HG03575 (cell line): Measurements from ENCODE around the gene ANKRD60.

Experiments
- ATAC-seq: cut with Tn5 transposase; IDR thresholded peaks from one replicate; pipeline ENCODE4 v1.9.1; 2021; ENCODE audit not compliant: unreplicated experiment, insufficient number of reproducible peaks, low FRiP score; ENCODE audit errors: extremely low read depth

The ANKRD60 gene

DNA sequence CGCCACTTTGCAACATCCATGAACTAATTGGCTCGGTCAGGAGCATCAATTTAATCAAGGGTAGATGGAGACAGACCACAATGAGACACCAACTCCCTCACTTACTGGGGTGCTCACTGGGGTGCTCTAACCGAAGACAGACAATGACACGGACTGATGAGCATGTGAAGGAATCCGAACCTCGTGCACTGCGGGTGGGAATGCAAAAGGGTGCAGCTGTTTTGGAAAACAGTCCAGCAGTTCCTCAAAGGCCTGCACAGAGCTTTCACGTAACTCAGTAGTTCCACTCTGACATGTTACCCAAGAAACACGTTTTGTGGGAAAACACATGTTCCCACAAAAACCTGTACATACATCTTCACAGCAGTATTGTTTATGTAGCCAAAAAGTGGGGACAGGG lies 26.8 kb downstream of the ANKRD60 start:
- no peak for ATAC-seq

DNA sequence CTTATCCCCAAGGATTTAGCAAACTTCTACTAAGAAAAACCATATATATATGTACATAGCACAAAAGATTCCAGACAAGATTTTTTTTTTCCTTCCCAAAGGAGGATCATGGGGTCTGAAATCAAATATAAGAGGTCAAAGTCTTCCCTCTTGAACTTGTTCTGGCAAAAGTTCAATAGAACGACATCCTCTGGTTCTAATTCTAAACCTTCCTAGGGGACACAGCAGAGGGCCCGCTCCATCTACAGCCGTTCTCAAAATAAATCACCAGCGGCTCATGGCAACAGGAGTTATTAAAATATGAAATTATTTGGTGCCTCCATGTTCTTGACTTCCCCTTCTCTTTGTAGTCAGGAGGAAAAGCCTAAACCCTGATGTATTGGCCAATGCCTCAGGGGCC lies 29.0 kb downstream of the ANKRD60 start:
- ATAC-seq, result no peak

DNA sequence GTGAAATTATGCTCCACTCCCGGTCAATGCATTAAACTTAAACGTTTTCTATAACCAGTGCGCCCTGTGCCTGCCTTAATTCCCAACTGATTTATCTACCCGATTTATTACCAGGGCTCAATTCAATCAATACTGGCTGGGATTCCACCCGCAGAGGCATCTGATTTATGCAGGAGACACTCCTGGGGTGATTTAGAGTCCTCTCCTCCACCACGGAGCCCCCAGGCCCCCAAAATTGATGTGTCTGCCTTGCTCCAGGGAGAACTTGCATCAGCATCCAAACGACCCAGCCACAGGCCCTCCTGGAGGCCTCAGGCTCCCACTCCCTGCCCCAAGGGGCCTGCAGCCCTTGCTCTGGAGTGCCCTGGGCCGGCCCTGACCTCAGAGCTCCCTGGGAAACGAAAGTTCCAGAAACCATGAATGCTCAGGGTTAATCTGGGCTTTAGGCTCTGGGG lies 29.5 kb downstream of the ANKRD60 start:
- ATAC-seq, result no peak

DNA sequence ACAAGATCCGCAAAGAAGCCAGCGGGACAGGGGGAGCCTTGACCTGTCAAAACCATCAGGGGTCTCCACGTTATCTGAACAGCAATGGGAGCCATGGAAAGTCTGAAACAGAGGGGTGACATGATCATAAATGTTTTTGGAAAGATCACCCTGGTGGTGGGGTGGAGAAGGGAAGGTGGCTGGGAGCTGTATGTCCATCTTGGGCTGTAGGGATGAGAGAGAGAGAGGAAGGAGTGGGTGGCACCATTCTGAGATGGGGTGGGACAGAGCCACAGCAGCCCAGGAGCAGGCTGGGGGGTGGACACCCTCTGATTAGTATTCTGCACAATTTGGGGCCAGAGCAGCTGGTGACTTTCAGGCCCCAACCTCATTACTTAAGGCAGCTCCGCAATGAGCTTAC lies 30.1 kb downstream of the ANKRD60 start:
- ATAC-seq, result no peak

DNA sequence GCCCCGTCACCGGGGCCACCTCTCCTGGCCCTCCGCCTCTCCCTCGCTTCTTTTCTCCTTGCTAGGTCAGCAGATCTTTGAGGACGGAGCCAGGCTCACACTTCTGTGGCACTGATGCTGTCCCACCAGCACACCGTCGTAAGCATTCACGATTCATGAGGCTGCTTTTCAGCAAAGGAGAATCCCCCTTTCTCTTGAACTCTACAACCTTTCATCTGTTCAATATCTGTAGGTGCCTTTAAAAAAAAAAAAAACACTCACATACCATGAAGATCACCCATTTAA lies 31.3 kb downstream of the ANKRD60 start:
- no peak for ATAC-seq

DNA sequence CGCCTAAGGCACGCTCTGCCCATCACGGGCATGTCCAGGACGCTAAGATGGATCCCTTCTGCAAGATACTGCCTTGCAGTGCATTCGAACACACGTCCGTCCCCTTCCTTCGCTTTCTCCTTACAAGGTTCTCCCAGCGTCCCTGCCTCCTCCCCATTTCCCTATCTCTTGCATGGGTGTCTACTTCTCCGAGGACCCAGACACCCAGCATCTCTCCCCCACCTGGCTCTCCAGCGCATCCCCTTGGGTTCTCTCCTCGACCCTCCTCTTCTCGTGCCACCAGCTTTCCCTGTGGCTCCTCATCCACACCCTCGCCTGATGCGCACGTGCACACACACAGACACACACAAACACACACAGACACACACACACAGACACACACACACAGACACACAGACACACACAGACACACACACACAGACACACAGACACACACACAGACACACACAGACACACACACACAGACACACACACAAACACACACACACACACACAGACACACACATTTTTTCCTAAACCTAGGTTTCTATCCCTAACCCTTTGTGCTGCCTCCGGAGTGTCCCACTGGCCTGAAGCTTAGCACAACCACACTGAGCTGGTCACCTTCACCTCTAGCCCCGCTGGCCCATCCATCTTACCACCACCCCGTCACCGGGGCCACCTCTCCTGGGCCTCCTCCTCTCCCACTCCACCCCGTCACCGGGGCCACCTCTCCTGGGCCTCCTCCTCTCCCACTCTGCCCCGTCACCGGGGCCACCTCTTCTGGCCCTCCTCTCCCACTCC lies 31.9 kb downstream of the ANKRD60 start:
- no peak for ATAC-seq

DNA sequence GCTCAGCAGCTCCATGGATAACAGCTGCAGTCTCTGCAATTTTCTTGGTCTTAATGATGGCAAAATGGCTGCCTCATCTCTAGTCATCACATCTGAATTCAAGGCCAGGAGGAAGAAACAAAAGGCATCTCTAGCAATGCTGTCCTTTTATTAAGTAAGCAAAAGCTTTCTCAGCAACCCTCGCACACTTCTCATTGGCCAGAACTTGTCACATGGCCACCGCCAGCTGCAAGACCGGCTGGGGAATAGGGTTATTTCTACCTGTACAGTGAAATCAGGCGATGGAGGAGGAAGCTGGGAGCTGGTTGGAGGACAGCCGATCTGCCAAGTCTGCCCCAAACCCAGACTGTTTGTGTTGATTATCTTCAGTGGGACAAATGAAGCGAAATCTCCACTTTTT lies 33.4 kb downstream of the ANKRD60 start:
- no peak for ATAC-seq

DNA sequence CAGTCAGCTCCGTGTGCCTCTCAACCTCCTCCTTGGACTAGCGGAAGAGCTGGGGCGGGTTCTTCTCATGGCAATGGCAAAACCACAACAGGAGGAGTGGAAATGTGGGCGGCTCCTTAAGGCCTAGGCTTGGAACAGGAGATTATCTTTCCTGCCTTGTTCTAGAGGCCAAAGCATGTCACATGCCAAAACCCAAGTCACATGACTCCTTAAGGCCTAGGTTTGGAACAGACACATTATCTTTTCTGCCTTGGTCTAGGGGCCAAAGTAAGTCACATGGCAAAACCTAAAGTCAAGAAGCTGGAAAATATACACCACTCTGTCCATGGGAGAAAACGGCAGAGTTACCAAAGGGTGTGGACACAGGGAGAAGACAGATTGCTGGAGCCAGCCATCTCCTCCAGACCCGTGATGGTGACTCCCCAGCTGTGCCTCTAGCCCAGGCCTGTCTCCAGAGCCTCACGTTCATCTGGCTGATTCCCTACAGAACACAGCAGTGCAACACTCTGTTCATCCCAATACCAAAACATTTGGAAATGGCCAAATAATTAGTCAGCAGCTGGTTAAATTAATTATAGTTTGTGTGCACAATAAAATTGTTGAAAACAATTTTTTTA lies 34.2 kb downstream of the ANKRD60 start:
- no peak for ATAC-seq

DNA sequence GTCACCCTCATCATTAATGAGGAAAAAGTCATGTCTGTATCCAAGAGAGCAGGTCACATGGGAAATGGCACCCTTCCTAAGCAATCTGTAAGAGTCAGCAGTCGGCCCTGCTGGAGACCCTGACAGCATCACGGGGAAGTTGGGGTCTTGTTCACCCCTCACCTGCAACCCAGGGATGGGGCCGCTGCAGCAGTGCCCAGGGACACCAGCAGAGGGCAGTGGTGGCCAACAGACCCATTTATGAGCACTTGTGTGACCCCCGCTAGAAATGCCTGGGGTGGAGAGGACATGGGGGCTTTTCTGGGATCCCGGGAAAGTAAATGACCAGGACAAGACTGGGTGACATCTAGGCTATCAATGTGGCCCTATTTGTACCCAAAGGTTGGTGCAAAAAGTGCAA lies 35.9 kb downstream of the ANKRD60 start:
- no peak for ATAC-seq

DNA sequence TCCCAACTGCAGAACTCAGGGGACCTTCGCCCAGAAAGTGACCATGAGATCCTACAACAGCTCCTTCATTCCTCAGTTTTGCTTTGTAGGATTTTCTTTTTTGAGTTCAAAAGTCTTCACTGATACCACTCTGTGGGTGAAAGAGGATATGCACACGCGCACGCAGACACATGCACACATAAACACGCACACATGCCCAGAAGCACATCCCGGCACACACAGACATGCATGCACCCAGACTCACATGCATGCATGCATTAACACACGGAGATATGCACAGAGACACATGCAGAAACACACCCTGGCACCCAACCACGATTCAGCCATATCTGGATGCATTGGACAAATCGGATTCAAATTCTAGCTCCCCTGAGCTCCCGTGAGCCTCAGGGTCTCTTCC lies 36.4 kb downstream of the ANKRD60 start:
- ATAC-seq, result no peak

DNA sequence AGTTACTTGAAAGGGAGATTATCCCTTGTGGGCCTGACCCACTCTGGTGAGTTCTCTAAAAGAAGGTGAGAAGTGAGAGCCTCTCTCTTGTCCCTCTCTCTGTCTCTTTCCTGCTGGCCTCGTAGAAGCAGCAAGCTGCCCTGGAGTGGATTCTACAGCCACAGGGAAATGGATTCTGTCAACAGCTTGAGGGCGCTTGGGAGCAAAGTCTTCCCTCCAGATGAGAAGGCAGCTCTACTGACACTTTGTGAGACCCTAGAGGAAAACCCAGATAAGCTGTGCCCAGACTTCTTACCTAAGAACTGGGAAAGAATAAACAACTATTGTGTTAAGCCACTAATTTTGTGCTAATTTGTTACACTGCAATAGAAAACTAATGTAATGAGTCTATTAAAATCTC lies 39.9 kb downstream of the ANKRD60 start:
- ATAC-seq, result no peak

DNA sequence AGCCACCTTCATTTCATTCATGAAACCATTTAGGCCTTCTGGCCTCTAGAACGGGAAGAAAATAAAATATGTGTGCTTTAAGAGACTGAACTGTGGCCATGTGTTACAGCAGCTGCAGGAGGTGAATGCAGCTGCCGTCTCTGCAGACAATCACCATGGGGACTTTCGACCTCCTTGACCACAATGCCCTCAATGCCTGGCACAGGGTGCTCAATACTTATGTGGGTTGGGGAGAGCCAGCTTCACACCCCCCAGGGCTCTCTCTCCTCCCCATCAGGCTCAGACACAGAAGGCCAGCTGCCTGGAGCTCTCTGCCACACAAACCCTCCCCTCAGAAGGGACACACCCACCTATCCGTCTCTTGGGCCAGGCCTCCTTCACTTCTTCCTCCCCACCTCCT lies 43.5 kb downstream of the ANKRD60 start:
- no peak for ATAC-seq

DNA sequence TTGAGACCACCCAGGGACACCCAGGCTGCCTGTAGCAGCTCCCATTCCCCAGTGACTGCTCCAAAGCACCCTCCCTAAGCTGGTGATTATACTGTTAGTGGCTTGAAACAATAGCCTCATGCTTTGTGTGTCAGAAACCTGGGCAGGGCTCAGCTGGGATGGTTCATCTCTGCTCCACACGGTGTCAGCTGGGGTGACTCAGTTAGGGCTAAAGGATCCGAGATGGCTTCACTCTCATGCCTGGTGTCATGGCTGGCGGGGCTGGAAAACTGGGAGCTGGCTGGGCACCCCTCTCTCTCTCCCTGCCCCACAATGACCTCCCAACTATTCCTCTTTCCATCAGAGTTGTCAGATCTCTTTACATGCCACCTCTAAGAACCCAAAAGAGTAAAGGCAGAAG lies 44.4 kb downstream of the ANKRD60 start:
- no peak for ATAC-seq

DNA sequence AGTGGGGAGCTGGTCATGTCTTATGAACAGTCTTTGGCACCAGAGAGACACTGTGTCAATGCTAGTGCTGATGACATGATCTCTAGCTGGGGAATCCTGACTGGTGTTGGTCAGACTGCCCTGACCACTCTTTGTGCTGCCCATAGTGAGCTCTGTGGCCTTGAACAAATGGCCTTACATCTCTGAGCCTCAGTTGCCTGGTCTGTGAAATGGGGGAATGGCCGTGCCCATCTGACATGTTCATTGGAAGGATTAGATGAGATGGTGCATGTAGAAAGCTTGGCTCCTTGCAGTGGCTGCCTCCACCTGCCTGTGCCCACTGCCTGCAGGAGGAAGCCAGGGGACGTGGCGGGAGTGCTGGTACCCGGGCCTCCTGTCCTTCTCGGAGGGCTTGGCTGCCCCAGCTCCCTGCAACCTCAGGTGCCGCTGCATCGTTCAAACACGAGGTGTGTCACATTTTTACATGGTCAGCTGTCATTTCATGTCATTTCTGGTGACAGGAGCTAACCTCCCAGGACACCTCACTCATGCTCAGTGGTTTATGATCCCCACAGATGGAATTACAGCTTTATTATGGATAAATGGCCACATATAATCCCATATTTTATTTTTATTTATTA lies 45.8 kb downstream of the ANKRD60 start:
- ATAC-seq, result no peak

DNA sequence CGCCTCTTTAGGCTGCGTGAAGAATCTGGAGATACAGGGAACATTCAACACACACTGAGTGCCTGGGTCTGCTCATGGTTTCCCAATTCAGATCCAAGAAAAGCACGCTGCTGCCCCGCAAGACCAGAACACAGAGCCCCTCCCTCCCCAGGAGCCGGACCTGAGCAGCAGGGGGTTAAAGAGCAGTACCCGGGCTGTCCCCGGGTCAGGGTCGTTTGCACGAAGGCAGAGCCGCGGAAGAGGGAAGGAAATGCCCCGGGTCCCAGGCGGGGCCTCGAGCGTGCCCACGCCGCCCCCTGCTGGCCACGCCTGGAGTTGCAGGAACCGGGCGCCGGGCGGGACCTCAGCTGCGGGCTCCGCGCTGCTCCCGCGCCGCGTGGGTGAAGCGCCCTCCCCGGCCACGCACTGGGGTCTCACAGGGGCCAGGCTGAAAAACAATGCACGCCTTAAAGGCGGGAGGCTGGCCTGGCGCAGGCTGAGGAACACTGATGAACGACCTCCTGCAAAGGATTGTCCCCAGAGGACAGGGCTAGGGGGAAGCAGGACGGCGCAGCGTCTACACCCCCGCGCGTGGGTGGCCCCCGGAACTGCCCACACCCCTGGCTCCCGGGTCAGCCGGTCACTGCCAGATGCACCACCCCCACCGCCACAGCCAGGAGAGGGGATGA lies 48.9 kb downstream of the ANKRD60 start:
- ATAC-seq, result no peak

DNA sequence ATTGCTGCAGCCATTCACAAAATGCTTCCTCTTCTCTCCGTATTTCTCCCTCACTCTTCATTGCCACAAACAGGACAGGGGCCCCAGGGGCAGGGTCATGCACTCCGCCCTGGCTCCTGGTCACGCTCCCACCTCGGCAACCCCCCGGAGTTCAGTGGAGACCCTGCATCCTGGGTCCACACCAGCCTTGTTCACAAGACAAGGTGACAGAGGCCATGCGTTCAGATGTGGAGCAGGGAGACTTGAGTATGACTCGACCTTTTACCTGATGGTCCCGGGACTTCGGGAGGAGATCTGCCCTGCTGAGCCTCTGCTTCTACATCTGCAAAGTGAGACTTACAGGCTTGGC lies 49.4 kb downstream of the ANKRD60 start:
- ATAC-seq, result no peak

DNA sequence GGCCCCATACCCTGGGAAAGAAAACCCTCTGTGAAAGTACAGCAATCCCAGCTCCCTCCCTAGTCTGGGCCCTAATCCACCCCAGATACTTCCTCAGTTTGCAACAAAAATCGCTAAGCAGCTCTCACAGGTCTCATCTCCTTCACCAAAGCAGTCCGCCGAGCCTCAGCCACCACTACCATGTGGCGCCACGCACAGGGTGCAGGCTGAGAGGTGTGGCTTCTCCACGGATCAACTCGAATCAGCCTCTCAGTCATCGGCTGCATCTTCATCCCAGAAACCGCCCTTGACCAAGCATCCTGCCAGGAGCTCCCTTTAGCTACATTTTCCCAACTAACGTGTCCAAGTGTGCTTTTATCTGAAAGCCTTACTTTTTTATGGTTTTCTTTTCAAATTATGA lies 50.7 kb downstream of the ANKRD60 start:
- no peak for ATAC-seq

DNA sequence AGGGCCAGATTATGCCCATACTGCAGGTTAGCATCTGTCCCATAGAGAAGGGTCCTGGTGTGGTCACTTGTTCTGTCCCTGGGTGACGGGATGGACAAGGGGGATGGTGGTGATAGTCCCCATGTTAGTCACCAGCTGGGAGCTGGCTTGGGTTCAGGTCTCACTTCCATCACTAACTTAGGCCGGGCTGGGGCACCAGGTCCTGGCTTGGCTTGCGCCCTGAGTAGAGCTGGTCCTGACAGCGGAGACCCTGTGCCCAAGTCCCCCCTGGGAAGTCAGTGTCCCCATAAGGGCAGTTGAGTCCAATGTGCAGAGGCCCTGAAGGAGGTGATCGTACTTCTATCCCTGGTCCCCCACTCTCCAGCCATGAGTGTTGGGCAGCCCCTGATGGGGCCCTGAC lies 52.6 kb downstream of the ANKRD60 start:
- ATAC-seq, result no peak

DNA sequence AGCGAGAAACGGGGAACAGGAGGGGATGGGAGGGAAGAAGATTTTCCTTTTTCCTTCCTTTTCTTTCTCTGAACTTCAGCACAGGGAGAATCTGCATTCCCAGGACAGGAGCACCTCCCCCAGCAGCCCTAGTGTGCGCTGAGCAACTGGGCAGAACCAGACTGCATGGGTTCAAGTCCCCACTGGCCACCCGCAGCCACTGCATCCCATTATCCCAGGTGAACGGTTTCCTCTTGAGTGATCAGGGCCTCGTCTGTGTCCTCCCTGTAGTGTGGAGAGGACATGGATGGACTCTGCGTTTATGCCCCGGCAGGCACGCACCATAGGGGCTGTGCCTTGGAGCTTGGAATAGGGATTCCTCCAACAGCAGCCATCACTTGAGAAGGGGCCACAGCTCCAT lies 53.0 kb downstream of the ANKRD60 start:
- ATAC-seq, result no peak

DNA sequence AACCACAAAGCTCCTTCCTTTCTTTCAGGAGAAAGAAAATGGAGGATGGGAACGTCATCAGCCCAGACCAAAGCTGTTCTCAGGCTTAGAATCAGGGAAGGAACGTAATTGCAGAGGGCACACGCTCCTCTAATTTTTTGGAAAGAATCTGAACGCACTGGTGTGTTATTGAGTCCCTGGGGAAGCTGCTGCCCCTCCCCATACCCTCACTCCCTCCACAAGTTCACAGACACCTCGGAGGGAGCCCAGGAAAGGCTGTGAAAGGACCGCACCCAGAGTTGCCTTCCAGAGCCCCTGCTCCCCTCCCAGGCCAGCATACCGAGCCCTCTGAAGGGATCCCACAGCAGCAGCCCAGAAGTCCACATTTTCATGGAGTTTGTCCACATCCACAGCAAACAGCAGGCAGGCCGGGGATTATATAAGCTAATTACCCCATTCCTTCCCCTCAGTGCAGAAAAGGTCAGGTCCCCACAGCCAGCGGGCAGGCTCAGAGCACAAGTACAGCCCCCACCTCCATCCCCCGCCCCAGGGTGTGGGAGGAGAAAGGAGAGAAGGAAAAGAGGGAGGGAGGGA lies 53.7 kb downstream of the ANKRD60 start:
- ATAC-seq, result no peak
